ELR (cell line): Measurements from ENCODE around the gene INTS14.
"Not testable (repeated sequence)": the region's sequence is repeated elsewhere in the genome, so short reads cannot be mapped to it uniquely, and the experiment has no call there.

Source experiments
- DNase-seq: peaks from one replicate; pipeline ENCODE4 v3.0.0-alpha.2; 2015; ENCODE audit warnings: low read depth

INTS14 gene

DNA sequence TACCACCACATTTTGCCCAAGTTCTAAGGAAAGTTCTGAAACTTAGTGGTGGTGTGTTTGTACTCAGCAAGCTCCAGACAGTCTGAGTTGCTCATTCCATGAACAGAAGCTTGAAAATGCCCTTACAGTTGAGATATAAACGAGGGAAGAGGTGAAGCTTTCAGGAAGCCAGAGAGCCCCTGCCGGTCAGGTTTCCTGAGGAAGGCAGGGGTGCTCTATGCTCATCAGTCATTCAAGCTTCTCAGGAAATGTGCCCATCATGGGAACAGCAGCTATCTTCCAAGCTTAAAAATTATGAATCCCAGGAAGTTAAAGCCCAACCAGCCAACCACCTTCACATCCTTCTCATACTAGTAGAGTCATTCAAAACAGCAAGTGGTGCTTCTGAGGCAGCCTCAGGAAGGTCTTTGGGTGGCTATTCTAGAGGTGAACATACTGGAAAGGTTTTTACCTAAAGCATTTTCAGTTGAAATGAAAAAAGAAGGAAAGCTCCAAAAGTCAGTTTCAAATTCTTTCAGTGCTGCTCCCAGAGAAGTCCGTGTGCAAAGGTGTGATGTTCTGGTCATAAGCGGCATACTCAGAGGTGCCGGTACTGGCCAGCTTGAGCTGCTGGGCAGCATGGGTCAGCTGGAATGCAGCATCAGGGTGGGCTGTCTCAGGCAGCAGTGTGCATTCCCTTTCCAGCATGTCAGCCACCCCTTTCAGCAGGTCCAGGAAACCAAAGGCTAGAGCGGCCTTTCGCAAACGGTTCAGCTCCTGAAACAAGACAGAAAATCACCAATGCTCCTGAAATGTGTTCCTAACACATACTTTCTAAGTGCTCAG is 31.8 kb downstream of the INTS14 start:
- DNase-seq = peak; percentile 2

- DNase-seq = no peak
Observed at GRCh38 chr15:65577129-65577996, 33.6 kb downstream of the INTS14 start.

DNA sequence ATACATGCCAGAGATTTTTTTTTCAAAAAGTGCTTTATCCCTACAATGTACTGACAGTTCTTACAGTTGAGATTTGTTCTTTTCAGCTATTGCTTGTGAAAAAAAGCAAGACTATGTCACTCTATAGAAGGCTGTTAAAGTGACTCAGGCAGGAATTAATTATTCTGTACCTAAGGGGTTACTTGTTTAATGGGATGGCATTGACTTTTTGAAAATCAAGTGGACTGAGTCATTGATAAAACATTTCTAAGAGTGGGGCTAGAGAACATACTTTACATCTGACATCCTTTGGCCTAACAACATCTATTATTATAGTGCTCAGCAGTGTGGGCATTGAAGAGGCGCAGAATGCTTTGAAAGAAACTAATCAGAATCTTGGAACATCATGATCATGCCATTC is 34.3 kb downstream of the INTS14 start:
- DNase-seq = peak; percentile 73

DNA sequence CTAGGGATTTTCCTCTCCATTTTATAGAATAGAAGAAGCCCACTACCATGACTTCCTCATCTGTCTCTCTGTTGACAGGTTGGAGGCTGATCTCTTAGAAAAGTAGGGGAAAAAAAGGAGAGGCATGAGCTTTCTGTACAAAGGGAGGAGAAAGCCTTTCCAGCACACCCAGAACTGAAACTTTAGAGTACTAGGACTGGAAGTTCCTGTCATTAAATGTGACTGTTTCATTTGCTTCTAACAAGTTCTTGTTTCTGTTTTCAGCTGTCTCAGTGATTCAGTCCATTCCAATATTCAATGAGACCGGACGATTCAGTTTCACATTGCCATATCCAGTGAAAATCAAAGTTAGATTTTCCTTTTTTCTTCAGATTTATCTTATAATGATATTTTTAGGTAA is 39.0 kb downstream of the INTS14 start:
- no peak for DNase-seq

DNA sequence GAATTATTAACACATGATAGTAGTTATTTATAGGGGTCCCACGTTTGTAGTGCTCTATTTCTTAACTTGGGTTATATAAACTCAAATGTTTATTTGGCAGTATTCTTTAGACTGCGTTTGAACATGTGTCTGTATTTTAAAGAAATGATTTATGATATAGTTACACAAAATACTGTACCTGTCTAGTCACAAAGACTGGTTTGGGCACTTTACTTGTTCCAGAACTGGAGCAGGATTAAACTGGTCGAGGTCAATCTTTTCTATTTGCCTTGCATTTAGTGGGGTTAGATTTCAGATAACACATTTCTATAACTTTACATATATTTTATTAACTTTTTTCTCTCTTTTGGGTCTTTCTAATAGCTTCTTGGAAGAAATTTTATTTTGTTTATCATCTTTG is 41.2 kb downstream of the INTS14 start:
- no peak for DNase-seq

GRCh38 chr15:65561934-65562333 is 49.0 kb downstream of the INTS14 start:
- DNase-seq = no peak

DNA sequence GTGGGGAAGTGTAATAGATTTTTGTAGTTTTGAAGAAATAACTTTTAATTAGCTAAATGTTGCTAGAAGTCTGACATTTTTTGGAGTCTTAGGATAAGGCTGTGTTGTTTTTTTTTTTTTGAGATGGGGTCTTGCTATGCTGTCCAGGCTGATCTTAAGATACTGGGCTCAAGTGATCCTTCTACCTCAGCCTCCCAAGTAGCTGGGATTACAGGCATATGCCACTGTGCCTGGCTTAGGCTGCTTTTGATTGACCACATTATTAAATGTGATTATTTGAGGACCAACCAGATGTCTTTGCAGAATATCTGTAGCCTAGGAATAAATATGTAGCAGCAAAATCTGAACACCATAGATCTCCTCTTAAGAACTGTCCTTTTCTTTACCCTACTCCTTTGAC is 51.0 kb downstream of the INTS14 start:
- no peak for DNase-seq

- no peak for DNase-seq
Observed at GRCh38 chr15:65558997-65559760, 51.8 kb downstream of the INTS14 start.

- DNase-seq = peak; percentile 59
Observed at GRCh38 chr15:65558336-65558735, 52.6 kb downstream of the INTS14 start.

- no peak for DNase-seq
Observed at GRCh38 chr15:65556622-65557021, 54.3 kb downstream of the INTS14 start.

- no peak for DNase-seq
Observed at GRCh38 chr15:65553691-65554090, 57.2 kb downstream of the INTS14 start.

GRCh38 chr15:65552851-65553250 is 58.1 kb downstream of the INTS14 start:
- DNase-seq = not testable (repeated sequence)

DNA sequence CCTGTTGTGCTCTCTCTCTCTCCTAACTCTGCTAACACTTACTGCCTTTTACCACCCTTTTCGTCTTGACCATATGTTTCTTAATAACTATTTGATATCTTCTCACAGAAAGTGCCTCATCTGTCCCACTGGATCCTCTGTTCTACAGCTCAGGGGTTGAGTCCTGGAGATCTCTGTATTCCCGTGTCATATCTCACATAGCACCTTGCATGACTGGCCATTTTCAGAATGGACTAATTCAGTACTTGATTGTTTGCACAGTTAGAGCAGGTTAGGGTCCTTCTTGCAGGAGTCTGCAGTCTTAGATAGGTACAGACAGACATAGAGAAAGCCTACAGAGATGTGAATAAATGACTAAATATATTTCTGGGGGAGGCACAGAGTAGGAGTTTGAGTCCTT is 59.7 kb downstream of the INTS14 start:
- no peak for DNase-seq

DNA sequence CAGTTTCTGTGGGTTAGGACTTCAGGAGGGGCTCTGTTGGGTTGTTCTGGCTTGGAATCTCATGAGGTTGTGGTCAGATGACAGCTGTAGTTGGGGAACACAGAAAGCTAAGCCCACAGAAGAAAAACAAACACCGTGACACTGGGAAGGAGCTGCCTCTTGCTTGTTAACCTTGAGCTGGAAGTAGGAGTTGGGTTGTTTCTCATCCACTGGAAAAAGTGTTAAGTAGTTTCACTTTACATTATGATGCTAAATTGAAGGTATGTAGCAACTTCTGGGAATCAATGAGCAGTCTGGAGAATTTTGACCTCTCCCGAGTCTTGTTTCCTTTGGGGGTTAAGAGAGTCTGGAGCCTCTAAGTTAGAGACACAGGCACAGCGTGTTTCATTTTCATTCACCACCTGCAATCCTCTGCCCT is 60.2 kb downstream of the INTS14 start:
- DNase-seq = no peak

- not testable (repeated sequence) for DNase-seq
Observed at GRCh38 chr15:65549288-65549687, 61.6 kb downstream of the INTS14 start.

DNA sequence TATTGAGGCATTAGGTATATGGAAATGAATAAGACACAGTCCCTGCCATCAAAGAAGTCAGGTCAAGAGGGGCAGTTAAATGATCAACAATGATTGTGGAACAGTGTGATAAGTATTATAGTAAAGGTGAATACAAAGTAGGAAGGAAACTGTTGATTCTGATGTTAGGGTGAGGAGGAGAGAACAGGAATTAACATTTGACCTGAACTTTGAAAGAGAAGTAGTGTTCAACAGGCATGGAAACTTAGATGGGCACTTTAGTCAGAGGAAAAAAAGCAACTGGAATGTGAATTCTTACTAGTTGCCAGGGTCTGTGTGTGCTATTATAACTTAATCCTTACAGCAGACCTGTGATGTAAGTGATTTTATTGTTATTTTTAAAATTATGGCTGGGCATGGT is 63.1 kb downstream of the INTS14 start:
- no peak for DNase-seq

DNA sequence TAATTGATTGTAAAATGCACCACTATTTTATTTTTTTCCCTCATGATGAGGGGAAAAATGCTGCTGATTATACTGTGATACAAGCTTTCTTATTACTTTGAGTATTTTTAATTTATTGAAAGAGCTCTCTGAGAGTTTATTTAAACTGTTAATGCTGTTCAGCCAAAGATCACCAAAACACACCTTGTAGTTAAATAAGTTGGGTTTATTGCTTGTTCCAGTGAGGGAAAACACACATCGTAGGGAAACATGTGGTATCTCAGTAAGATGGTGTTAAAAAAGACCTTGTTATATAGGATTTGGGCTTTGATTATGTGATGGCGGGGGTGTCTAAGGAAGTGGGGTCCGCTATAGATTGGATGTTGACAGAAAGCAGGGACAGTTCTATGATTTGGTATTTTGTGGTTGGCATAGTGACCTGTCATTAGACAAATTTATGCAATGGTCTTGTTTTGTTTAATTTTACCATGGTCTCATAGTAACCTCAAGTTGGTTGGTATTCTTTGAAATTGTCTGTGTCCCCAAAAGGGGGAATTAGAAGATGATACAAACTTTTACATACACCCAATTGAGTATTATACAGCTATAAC is 69.6 kb downstream of the INTS14 start:
- no peak for DNase-seq

DNA sequence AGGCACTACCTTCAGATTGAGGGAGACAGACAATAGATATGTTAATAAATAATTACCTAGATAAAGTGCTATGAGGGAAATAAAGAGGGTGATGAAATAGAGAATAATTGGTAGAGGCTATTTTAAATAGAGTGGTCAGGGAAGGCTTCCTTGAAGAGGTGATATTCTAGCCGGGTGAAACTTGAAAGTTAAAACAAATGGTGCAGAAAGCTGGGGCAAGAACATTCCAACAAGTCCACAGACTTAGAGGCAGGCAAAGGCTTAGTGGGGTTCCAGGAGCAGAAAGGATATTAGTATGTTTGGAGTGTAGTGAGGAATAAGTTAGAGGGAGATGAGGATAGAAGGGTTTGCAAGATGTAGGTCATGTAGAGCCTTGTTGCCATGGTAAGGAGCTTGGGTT is 70.6 kb downstream of the INTS14 start:
- no peak for DNase-seq

- DNase-seq = peak; percentile 59
Observed at GRCh38 chr15:65535192-65535591, 75.7 kb downstream of the INTS14 start.

DNA sequence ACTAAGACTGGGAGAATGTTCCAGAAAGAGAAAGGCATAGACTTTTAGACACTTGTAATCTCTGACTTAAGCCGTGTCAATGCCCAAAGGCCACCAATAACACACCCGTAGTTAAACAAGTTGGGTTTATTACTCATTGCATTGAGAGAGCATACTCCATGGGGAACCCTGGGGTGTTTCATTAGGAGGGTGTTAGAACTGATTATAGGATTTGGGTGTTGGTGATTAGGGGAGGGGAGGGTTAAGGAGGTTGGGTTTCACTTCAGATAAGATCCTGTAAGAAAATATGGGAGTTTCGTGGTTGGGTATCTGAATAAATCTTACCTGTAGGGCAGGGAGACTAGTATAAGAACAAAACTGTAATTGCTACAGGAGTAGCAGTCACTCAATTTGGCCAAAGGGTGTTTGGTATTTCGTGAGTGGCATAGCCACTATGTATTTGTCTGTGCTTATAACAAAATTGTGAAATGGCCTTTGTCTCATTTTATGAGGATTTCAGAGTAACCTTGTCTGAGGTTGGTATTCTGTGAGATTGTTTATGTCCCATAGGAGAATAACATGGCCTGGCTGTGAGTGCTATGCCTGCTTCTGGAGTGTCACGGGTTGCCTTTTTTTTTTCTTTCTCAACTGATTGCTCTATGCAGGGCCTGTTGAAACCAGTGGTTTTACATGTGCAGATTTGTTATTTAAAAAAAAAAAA is 77.7 kb downstream of the INTS14 start:
- peak; percentile 23 for DNase-seq

DNA sequence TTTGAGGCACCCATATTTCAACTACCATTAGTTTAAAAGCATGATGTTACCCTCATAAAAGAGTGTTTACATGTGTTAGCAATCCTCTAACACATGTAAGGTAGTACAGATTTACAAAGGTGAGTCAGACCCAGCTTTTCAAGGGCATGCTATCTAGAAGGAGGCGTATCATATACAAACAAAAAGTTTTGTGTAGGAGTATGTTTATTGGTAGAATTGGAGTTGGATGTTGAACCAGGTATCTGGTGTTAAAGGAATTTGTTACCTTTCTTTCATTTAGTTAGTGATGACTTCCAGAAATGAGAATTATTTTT is 78.2 kb downstream of the INTS14 start:
- DNase-seq = peak; percentile 80
